SJCRH30 (cell line): Measurements from ENCODE around the gene WDR48. TPM values are rescaled to one million over a fixed set of nuclear protein-coding genes. Genes with fewer than 3 reads are reported as not detected.

Source experiments
- DNase-seq, 2 experiments: peaks; one replicate each; pipeline ENCODE4 v3.0.0-alpha.2; 2015 to 2020
- H3K27ac ChIP-seq: fragments of 250-450 bp; sonication (Bioruptor Pico); 2 replicates; pipeline ENCODE4 v1.5.1; 2020; ENCODE audit warnings: mild to moderate bottlenecking, moderate library complexity
- H3K27me3 ChIP-seq: fragments of 250-450 bp; sonication (Bioruptor Pico); 2 replicates; pipeline ENCODE4 v1.5.1; 2020; ENCODE audit warnings: mild to moderate bottlenecking, moderate library complexity
- H3K36me3 ChIP-seq: fragments of 250-450 bp; sonication (Bioruptor Pico); 2 replicates; pipeline ENCODE4 v1.5.1; 2020; ENCODE audit warnings: mild to moderate bottlenecking, moderate library complexity
- H3K4me1 ChIP-seq: fragments of 250-450 bp; sonication (Bioruptor Pico); 2 replicates; pipeline ENCODE4 v1.5.1; 2020; ENCODE audit warnings: mild to moderate bottlenecking, moderate library complexity
- H3K4me3 ChIP-seq: fragments of 250-450 bp; sonication (Bioruptor Pico); 2 replicates; pipeline ENCODE4 v1.5.1; 2020; ENCODE audit warnings: mild to moderate bottlenecking, moderate library complexity
- H3K9me3 ChIP-seq: fragments of 250-450 bp; sonication (Bioruptor Pico); replicated peaks from 2 replicates; pipeline ENCODE4 v1.5.1; 2020; ENCODE audit warnings: mild to moderate bottlenecking, moderate library complexity
- total RNA-seq: library from RNA; depleted of rRNA; stranded (reverse); fragments of >200 nt; shearing (Covaris generic); gene quantifications from 2 replicates; pipeline ENCODE4 v1.2.3, GENCODE V29; 2014

WDR48 gene
- total RNA-seq, 1 experiment from 2014 or later: 22.3 TPM

- no peak overlapping the region for H3K4me3 ChIP-seq
- no peak overlapping the region for H3K27ac ChIP-seq
- no peaks in the 10 kb centered on the region for H3K27me3 ChIP-seq
- no peak for DNase-seq
- no peaks in the 10 kb centered on the region for H3K4me1 ChIP-seq
- H3K36me3 ChIP-seq: no peaks in the 10 kb centered on the region
- no peaks in the 10 kb centered on the region for H3K9me3 ChIP-seq
These were observed 78.2 kb downstream of the WDR48 start for GRCh38 chr3:39130026-39130425.

DNA sequence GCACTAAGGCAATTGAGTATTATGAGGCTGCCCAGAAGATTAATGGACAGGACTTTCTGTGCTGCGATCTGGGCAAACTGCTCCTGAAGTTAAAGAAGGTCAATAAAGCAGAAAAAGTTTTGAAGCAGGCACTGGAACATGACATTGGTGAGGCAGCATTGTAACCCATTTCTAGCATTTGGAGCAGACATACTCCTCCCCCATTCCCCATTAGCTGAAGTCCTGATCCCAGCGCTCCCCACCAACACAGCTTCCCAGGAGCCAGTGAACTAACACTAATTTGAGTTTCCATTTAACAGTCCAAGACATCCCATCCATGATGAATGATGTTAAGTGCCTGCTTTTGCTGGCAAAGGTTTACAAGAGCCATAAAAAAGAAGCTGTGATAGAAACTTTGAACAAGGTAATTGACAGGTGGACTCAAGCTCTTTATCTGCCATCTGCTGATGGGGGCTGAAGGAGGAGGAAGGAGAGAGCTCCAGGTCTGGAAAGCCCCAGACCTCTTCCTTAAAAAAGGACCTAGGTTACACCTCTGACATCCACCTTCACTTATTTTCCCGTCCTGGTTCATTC is 79.0 kb downstream of the WDR48 start:
- no peak overlapping the region for H3K27ac ChIP-seq
- no peaks in the 10 kb centered on the region for H3K36me3 ChIP-seq
- no peak overlapping the region for H3K4me3 ChIP-seq
- no peaks in the 10 kb centered on the region for H3K9me3 ChIP-seq
- no peaks in the 10 kb centered on the region for H3K4me1 ChIP-seq
- H3K27me3 ChIP-seq: no peaks in the 10 kb centered on the region
- no peak for DNase-seq

- no peak overlapping the region for H3K4me3 ChIP-seq
- no peaks in the 10 kb centered on the region for H3K4me1 ChIP-seq
- no peaks in the 10 kb centered on the region for H3K27me3 ChIP-seq
- no peaks in the 10 kb centered on the region for H3K36me3 ChIP-seq
- no peak overlapping the region for H3K27ac ChIP-seq
- no peak for DNase-seq
- H3K9me3 ChIP-seq: no peaks in the 10 kb centered on the region
These were observed 80.6 kb downstream of the WDR48 start for GRCh38 chr3:39132096-39133092.

GRCh38 chr3:39133093-39133490 is 81.3 kb downstream of the WDR48 start:
- H3K27ac ChIP-seq: no peak overlapping the region
- H3K9me3 ChIP-seq: no peaks in the 10 kb centered on the region
- no peaks in the 10 kb centered on the region for H3K4me1 ChIP-seq
- H3K36me3 ChIP-seq: no peaks in the 10 kb centered on the region
- H3K27me3 ChIP-seq: no peaks in the 10 kb centered on the region
- DNase-seq: no peak
- no peak overlapping the region for H3K4me3 ChIP-seq

DNA sequence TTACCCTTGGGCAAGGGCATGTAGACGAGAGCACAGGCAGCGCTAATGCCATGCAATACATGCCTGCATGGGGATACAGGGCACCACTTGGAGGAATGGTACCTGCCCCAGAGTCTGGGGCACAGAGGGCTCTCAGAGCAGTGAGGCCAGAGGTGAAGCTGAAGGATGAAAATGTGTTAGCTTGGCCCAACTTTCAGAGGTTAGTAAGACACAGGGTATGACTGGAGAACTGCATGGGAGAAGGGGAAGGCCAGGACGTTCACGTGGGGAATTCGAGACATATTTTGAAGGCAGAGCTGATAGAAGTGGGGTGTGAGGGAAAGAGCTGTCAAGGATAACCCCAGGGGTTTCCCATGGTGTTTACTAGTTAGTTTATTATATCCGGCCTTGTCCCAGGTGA is 82.0 kb downstream of the WDR48 start:
- H3K4me1 ChIP-seq: no peaks in the 10 kb centered on the region
- no peak for DNase-seq

DNA sequence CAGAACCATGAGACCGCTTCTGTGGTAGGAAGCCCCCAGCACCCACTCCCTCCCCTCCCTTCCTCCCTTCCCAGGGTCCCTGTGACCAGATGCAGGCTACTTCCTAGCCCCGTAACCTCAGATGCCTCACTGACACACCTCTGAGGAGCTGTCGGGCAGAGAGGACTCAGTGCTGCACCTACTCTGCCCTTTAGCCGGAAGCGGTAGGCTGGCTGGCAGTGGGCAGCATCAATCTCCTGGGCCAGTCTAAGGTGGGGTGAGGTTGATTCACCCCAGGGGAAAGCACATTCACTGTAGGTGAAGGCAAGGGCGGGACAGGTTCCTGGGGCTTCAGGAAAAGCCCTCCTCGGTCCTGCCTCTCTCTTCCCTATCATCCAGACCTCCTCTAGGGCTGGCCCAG is 82.5 kb downstream of the WDR48 start:
- Histone ChIP-seq H3K9me3 (no peaks in the 10 kb centered on the region), H3K4me1 (no peaks in the 10 kb centered on the region), H3K27ac (no peak overlapping the region), H3K27me3 (no peaks in the 10 kb centered on the region), H3K4me3 (no peak overlapping the region), H3K36me3 (no peaks in the 10 kb centered on the region)
- no peak for DNase-seq

More for the DNA sequence above, 82.0 kb downstream of the WDR48 start:
- H3K4me3 ChIP-seq: no peak overlapping the region
- no peaks in the 10 kb centered on the region for H3K9me3 ChIP-seq
- no peak overlapping the region for H3K27ac ChIP-seq
- H3K27me3 ChIP-seq: no peaks in the 10 kb centered on the region
- H3K36me3 ChIP-seq: no peaks in the 10 kb centered on the region

DNA sequence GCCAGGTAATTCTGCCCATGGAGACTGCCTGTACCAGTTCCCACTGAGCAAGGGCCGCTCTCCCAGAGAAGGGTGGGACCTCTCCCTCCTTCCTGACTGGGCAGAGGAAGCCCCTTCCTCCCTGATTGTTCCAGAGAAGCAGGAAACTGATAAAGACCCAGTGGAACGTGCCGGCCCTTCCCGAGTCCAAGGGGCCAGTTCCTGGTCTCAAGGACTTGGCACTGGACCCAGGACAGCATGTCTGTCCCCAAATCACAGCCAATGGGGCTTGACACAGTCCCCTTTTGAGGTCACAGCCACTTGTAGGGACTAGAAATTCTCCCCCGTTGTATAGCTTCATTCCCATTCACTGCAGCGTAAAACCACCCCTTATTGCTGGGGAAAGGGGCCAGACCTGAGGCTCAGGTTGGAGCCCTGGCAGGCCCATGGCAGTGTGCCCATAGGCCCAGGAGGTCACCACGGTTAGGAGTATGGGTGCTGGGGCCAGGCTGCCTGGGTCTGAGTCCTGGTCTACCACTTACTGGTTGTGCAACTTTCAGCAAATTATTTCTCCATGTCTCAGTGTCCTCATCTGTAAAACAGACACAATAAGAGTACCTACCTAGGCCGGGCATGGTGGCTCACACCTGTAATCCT is 83.5 kb downstream of the WDR48 start:
- Histone ChIP-seq H3K4me1 (no peaks in the 10 kb centered on the region), H3K4me3 (no peak overlapping the region), H3K27ac (no peak overlapping the region), H3K9me3 (no peaks in the 10 kb centered on the region), H3K36me3 (no peaks in the 10 kb centered on the region), H3K27me3 (no peaks in the 10 kb centered on the region)
- DNase-seq: no peak

DNA sequence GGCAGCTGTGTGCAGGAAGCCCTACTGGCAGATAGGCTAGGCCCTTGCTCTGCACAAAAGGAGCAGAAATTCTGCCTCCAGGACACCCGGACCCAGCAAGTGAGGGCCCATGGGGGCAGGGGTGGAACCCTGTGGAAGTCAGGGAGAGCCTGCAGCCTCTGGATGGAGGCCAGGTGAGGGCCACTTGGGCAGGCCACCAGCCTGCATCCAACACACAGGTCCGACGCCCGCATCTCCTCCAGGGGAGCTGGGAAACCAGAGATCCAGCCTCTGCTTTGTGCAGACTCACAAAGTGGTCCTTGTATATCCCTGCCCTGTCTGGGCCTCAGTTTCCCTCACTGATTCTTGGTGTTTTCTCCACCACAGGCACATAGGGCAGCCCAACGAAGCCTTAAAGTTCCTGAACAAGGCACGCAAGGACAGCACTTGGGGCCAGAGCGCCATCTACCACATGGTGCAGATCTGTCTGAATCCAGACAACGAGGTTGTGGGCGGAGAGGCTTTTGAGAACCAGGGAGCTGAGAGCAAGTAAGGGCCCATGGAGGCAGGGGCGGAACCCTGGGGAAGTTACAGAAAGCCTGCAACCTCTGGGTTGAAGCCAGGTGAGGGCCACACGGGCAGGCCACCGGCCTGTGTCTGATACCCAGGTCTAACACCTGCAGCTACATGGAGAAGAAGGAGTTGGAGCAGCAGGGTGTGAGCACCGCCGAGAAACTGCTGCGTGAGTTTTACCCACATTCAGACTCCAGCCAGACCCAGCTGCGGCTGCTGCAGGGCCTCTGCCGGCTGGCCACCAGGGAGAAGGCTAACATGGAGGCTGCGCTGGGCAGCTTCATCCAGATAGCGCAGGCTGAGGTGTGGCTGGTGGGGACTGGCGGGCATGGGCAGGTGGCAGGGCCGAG is 85.0 kb downstream of the WDR48 start:
- H3K27me3 ChIP-seq: no peaks in the 10 kb centered on the region
- H3K36me3 ChIP-seq: peaks cover 3% of the 10 kb centered on the region; the same call in 1 of the 2 replicates
- H3K9me3 ChIP-seq: no peaks in the 10 kb centered on the region
- no peak overlapping the region for H3K4me3 ChIP-seq
- H3K4me1 ChIP-seq: peaks cover 1% of the 10 kb centered on the region
- no peak for DNase-seq
- H3K27ac ChIP-seq: no peak overlapping the region

DNA sequence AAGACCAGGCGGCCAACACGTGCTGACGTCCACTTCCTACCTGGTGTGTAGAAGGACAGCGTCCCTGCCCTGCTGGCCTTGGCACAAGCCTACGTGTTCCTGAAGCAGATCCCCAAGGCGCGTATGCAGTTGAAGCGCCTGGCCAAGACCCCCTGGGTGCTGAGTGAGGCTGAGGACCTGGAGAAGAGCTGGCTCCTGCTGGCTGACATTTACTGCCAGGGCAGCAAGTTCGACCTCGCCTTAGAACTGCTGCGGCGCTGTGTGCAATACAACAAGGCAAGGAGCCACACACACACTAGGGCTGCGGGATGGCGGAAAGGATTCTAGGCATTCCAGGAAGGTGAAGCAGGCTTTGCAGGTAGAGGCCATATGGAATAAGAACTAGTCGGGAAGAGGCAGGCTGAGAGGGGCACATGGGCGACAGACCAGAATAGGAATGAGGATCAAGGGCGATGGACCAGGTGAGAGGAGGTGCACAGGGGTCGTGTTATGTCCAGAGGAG is 85.7 kb downstream of the WDR48 start:
- no peak overlapping the region for H3K4me3 ChIP-seq
- no peaks in the 10 kb centered on the region for H3K27me3 ChIP-seq
- peaks cover 8% of the 10 kb centered on the region for H3K4me1 ChIP-seq
- no peak overlapping the region for H3K27ac ChIP-seq
- DNase-seq: no peak
- H3K36me3 ChIP-seq: peaks cover 4% of the 10 kb centered on the region
- no peaks in the 10 kb centered on the region for H3K9me3 ChIP-seq

DNA sequence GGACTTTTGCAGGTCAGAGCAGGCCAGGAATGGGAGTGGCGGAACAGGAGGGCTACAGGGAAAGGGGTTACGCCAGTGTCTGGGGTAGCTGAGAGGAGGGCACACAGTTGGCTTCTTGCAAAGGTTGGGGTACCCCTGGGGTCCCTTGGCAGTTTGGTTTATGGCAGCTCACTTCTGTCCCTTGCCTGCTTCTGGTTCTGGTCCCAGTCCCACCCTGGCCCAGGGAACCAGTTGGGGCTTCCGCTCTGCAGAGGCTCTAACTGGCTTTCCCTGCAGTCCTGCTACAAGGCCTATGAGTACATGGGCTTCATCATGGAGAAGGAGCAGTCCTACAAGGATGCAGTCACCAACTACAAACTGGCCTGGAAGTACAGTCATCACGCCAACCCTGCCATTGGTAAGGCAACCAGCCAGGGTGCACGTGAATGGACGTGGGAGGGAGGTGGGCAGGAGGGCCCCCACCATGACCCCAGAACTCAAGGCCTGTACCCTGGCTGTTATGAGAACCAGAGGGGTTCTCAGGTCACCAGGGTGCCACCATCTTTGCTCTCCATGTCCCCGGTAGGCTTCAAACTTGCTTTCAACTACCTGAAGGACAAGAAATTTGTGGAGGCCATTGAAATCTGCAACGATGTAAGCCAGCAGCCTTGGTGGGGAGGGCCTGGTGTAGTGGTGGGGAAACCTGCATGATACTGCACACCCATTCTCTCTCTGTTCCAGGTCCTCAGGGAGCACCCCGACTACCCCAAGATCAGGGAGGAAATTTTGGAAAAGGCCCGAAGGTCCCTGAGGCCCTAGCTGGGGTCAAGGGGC is 86.4 kb downstream of the WDR48 start:
- no peak overlapping the region for H3K4me3 ChIP-seq
- DNase-seq: no peak

DNA sequence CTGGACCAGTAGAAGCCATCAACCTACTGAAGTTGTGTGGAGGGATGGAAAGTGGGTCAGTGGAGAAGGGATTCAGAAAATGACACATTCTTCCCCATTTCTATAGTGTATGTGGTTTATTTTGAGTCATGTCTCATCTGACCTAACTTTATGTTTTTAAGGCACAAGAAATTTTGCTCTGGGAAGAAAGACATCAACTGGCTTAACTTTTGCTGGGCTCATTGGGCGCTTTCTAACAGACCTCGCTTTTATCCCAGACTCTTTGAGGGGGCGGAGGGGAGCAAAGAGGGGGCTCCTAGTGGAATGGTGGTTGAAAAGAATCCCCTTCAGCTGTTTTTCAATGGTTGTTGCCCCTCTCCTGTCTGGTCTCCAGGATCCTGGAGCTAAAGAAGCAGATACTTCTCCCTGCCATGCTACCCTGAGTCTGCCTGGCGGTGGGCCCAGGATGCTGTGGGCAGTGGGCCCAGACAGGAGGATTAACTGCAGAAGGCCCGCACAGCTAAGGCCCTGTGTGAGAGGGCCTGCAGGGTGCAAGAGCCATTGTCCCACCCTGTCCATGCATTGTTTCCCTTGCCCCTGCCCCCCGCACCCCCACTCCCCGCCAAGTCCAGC is 87.1 kb downstream of the WDR48 start:
- DNase-seq: no peak
- Histone ChIP-seq H3K4me1 (peaks cover 13% of the 10 kb centered on the region), H3K27ac (no peak overlapping the region), H3K36me3 (peaks cover 8% of the 10 kb centered on the region), H3K27me3 (no peaks in the 10 kb centered on the region), H3K4me3 (no peak overlapping the region), H3K9me3 (no peaks in the 10 kb centered on the region)

More for the DNA sequence above, 86.4 kb downstream of the WDR48 start:
- peaks cover 8% of the 10 kb centered on the region for H3K36me3 ChIP-seq
- H3K27ac ChIP-seq: no peak overlapping the region
- peaks cover 13% of the 10 kb centered on the region for H3K4me1 ChIP-seq
- H3K9me3 ChIP-seq: no peaks in the 10 kb centered on the region
- no peaks in the 10 kb centered on the region for H3K27me3 ChIP-seq

DNA sequence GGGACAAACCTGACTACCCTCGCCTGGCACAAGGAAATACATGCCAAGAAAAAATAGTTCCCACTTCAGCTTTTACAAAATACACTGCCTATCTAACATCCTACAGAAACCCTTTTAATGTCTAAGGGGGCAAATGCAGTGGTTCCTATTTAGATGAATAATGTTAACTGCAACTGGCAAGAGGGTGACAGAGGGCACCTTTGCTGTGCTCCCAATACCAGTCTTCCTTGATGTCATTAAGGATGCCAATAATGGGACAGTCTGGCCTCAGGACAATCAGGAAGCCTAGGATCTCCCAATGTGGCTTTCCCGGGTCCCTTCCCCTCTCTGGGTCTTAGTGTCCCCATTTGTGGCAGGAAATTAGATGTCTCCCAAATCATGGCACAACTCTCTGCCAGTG is 87.6 kb downstream of the WDR48 start:
- no peak for DNase-seq
- no peak overlapping the region for H3K4me3 ChIP-seq
- H3K36me3 ChIP-seq: peaks cover 8% of the 10 kb centered on the region
- no peak overlapping the region for H3K27ac ChIP-seq
- H3K4me1 ChIP-seq: peaks cover 13% of the 10 kb centered on the region
- no peaks in the 10 kb centered on the region for H3K27me3 ChIP-seq
- H3K9me3 ChIP-seq: no peaks in the 10 kb centered on the region

GRCh38 chr3:39140341-39140971 is 88.6 kb downstream of the WDR48 start:
- no peaks in the 10 kb centered on the region for H3K9me3 ChIP-seq
- no peak for DNase-seq
- H3K36me3 ChIP-seq: peaks cover 11% of the 10 kb centered on the region
- no peak overlapping the region for H3K4me3 ChIP-seq
- no peaks in the 10 kb centered on the region for H3K27me3 ChIP-seq
- H3K4me1 ChIP-seq: peaks cover 13% of the 10 kb centered on the region
- H3K27ac ChIP-seq: no peak overlapping the region
